ENCODE measurements around the gene RABAC1.
"Not testable (repeated sequence)": the region's sequence is repeated elsewhere in the genome, so short reads cannot be mapped to it uniquely, and the experiment has no call there.

RABAC1 gene

GRCh38 chr19:41927497-41928192, 31.5 kb downstream of the RABAC1 start:
- DNase-seq = no peak

DNA sequence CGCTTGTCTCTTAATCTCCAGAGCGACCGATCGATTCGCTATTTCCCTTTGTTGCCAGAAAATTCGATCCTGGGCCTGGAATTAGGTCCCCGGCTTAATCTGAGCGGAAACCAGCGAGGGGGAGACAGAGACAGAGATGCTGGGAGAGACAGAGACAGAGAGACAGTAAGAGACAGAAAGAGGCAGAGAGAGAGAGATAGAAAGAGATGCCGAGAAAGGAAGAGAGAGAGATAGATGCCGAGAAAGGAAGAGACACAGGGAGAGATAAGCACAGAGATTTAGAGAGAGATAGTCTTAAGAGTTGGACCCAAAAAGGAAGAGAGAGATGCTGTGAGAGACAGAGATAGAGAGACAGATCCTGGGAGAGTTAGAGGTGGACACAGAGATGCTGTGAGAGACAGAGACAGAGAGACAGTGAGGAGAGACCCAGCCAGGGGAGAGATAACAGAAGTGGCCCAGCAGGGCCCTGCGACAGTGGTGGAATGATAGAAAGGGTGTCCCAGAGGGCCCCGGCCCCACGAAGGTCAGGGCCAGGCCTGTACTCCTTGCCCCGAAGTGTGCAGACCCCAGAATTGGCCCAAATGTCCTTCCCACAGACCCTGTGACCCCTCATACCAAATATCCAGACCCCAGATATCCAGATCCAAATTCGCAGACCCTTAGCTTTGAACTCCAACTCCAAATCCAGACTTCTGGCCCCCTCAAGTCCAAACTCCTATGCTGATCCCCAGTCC, 32.2 kb downstream of the RABAC1 start:
- no peak for DNase-seq

GRCh38 chr19:41926028-41926762, 32.9 kb downstream of the RABAC1 start:
- no peak for DNase-seq

GRCh38 chr19:41925208-41926003, 33.7 kb downstream of the RABAC1 start:
- no peak for DNase-seq

GRCh38 chr19:41924151-41925145, 34.7 kb downstream of the RABAC1 start:
- DNase-seq = no peak

- no peak for DNase-seq
These were observed 35.9 kb downstream of the RABAC1 start for GRCh38 chr19:41923045-41923788.

GRCh38 chr19:41922585-41922984, 36.5 kb downstream of the RABAC1 start:
- DNase-seq = no peak

DNA sequence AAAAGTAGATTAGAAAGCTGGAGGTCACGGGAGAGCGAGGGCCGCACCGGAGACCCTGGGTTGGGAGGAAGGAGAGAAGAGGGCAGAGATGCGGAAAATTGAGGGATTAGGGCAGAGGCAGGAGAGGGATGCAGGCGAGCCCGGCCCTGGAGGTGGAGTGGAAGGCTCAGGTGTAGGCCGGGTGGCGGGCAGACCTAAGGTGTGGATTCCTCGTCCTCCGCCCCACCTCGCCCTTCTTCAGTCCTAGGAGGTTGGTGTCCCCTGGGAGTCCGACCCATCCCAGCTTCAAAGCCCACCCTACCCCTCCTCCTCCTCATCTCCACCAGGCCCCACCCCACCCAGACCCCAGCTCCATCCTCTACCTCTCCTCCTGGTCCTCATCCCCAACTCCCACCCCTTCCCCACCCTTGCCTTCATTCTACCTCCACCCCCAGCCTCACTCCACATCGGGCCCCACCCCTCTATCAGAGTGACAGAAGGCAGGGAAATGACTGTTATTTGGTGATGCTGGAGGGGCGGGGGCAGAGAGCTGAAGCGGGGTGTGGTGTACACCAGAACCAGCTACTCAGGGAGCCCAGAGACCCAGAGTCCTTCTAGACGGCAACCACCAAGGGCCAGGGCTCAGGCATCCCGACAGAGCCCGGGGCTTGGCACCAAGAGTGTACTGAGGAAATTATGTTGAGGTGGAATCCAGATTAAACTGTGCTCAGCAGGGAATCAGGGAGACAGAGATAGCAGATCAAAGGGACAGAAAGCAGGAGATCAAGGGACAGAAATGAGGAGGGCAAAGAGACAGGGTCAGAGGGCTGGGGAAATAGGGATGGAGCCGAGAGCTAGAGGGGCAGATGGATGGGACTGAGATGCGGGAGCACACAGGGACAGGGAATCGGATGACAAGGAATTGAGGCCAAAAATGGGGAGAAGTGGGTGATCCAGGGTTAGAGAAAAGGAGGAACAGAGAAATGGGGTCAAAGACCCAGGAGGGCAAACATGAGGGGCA, 37.2 kb downstream of the RABAC1 start:
- DNase-seq = no peak

- DNase-seq = no peak
These were observed 38.1 kb downstream of the RABAC1 start for GRCh38 chr19:41920882-41921576.

DNA sequence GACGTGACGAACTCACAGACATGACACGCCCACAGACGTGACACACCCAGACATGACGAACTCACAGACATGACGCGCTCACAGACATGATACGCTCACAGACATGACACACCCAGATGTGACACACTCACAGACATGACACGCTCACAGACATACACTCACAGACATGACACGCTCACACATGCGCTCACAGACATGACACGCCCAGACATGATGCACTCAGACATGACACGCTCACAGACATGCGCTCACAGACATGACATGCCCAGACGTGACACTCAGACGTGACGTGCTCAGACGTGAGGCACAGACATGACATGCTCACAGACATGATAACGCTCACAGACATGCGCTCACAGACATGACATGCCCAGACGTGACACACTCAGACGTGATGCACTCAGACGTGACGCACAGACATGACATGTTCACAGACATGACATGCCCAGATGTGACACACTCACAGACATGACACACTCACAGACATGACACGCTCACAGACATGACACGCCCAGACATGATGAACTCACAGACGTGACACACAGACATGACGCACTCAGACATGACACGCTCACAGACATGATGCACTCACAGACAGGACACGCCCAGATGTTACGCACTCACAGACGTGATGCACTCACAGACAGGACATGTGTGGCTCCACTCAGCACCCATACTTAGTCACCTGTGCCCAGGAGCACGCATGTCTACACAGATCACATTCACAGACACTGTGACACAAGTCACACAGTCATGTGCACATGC, 39.0 kb downstream of the RABAC1 start:
- no peak for DNase-seq

- no peak for DNase-seq
These were observed 40.4 kb downstream of the RABAC1 start for GRCh38 chr19:41918653-41919244.

- DNase-seq = no peak
These were observed 41.0 kb downstream of the RABAC1 start for GRCh38 chr19:41918095-41918494.

GRCh38 chr19:41917676-41918075, 41.4 kb downstream of the RABAC1 start:
- DNase-seq = no peak

DNA sequence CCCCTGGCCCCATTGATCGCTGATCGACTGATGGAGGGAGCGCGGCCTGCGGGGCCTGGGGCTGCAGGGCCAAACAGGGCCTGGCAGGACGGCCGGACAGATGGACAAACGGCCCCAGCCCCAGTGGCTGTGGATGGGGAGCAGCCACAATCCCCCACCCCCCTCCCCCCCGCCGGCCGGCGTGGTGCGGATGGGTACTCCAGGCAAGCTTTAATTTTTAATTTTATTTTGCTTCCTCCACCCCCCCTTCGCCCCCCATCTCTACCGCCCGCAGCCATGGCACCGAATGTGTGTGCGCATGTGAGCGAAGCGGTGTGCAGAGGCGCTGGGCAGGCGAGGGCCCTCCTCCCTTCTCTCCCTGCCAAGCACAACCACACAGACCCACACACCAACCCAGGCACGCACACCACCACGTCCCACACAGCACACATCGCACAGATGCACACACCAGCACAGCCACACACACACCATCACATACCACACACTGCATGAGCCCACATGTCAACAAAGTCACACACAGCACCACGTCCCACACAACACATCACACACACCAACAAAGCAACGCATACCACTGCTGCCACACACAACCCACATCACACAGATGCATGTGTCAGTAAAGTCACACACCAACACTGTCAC, 43.2 kb downstream of the RABAC1 start:
- DNase-seq = no peak

DNA sequence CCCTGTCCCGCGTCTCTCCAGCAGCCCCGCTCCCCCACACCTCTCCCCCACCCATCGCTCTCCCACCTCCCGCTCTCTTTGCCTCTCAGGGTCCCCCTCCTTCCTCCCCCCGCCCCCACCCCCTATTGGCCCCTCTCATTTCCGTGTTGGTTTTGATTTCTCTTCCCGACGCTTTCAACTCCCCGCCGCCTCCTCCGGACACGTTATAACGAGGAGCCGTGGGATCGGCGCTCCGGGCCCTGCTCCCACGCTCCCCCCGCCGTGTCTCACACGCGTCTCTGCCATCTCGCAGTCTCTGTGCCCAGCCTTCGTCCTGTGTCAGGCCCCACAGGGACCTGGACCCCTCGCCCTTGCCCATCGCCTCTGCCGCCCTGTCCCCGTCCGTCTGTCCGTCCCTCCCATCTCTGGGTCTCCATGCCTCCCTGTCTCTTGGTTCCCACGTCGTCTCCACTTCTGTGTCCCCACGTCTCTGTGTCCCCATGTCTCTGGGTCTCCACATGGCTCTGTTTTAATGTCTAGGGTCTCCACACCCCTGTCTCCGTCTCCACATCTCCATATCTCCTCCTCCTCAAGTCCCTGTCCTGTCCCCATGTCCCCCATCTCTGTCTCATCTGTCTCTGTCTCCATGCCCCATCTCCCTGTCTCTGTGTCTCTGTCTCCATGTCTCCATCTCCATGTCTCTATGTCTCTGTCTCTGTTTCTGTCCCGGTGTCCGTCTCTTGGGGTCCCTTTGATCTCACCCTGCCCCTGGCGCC, 43.9 kb downstream of the RABAC1 start:
- no peak for DNase-seq

GRCh38 chr19:41914424-41914834, 44.7 kb downstream of the RABAC1 start:
- not testable (repeated sequence) for DNase-seq
